Stomach smooth muscle (tissue), 2 donors: ENCODE measurements around the gene KIF23.
A peak's percentile ranks its signal among the peaks of the same experiment; 100 is the strongest.
"Not testable (repeated sequence)": the region's sequence is repeated elsewhere in the genome, so short reads cannot be mapped to it uniquely, and the experiment has no call there.

Experiments
- H3K27ac ChIP-seq: one replicate; pipeline ENCODE4 v1.7.0; 2013; ENCODE audit warnings: mild to moderate bottlenecking, low read length, inconsistent platforms
- H3K27me3 ChIP-seq, 2 donors: one replicate each; pipeline ENCODE4 v1.7.0; 2013; ENCODE audit warnings: low read length in 2 of 2; ENCODE audit not compliant: insufficient read depth in 2 of 2, control insufficient read depth in 1 of 2
- H3K36me3 ChIP-seq, 2 donors: one replicate each; pipeline ENCODE4 v1.7.0; 2013; ENCODE audit warnings: low read length in 2 of 2; ENCODE audit not compliant: control insufficient read depth in 2 of 2, insufficient read depth in 2 of 2
- H3K4me1 ChIP-seq: one replicate; pipeline ENCODE4 v1.7.0; 2013; ENCODE audit warnings: low read length; ENCODE audit not compliant: control insufficient read depth, insufficient read depth
- H3K4me3 ChIP-seq, 2 donors: one replicate each; pipeline ENCODE4 v1.7.0; 2013; ENCODE audit warnings: low read length in 2 of 2
- H3K9ac ChIP-seq, 2 donors: one replicate each; pipeline ENCODE4 v1.7.0; 2013; ENCODE audit warnings: low read length in 2 of 2, mild to moderate bottlenecking in 1 of 2
- H3K9me3 ChIP-seq, 2 donors: one replicate each; pipeline ENCODE4 v1.7.0; 2013; ENCODE audit warnings: low read length in 2 of 2; ENCODE audit not compliant: control insufficient read depth in 2 of 2
- donor health status: healthy.
- donor health status: Pancreatic carcinoma.

KIF23 gene

DNA sequence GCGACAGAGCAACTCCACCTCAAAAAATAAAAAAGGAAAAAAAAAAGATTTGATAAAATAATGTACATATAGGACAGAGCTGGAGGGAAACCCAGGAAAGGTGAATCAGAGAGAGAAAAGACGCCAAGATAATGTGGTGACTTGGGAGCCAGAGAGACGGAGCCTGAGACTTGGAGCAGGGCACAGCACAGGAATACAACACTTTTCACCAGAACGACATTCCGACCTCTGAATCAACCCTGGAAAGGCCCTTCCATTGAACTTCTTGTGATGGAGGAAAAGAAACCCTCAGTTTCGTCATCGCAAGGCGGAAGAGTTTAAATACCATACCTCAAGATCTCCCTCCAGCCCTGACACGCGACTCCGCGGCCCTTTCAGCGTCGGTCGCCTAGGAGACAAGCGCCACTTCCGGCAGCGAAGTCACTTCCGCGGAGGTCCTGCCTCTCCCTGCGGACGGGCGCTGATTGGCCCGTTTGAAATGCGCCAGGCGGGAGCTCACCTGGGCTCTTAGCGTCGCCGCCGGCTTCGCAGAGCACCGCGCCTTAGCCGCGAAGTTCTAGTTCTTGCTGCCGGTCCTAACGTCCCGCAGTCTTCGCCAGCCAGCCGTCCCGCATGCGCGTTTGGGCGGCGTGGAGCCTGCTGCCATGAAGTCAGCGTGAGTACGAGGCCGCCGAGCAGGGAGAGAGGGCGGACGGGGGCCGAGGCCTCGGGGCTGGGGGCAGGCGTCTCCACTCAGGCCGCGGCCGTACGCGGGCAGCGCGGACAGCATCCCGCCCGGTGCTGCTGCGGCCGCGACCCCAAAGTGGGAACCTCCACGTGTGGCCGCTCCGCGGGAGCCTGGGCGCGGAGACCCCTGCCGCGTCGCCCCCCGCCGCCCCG, at the start of gene KIF23:
TSS of gene KIF23 (plus strand) at position 528 of the 879 bp plus-strand sequence. CDS start at position 645, 117 bp downstream.
- H3K9ac ChIP-seq = peak within 1 kb of the TSS; percentile 51 to 55
- H3K9me3 ChIP-seq = no peaks in the 10 kb centered on the region
- H3K27ac ChIP-seq = peak within 1 kb of the TSS; percentile 2
- peaks cover 11% of the 10 kb centered on the region for H3K4me1 ChIP-seq
- H3K36me3 ChIP-seq = no peaks in the 10 kb centered on the region
- H3K27me3 ChIP-seq = no peaks in the 10 kb centered on the region
- H3K4me3 ChIP-seq = peak within 1 kb of the TSS; percentile 87 to 93

DNA sequence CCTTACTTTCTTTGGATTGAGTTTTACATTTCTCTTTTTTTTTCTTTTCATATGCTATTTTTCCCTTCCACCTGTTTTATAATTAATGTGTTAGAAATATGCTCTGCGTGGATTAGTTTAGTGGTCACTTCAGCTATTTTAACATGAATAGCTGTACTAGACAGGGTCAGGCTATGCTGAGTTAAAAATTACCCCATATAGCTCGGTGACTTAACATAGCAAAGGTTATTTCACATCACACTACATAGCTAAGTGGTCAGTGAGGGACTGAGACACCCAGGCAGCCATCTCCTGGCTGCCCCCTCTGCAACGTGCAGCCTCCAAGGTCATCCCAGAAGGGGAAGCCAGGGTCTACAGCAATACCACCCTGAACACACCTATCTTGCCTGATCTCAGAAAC, 46.9 kb upstream of the KIF23 start:
- H3K4me3 ChIP-seq = no peak overlapping the region
- H3K4me1 ChIP-seq = no peaks in the 10 kb centered on the region
- no peak overlapping the region for H3K27ac ChIP-seq
- H3K9me3 ChIP-seq = no peaks in the 10 kb centered on the region
- H3K36me3 ChIP-seq = no peaks in the 10 kb centered on the region
- no peak overlapping the region for H3K9ac ChIP-seq
- no peaks in the 10 kb centered on the region for H3K27me3 ChIP-seq

DNA sequence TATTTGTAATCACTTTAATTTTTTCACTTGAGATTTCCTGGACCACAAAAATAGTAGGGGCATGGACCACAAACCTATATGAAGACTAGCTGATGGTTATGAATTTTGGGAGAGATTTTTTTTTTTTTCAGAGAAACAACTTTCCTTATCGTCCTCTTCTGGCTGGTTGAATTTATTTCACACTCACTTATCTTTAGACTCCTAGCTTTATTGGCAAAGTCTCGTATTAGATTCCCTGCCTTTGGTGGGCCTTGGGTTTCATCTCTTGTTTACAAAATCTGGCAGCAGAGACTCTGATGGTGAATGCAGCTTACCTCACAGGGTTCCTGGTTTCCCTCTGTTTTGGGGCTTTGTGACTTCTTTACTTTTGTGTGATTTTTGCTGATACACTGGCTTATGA, 44.5 kb upstream of the KIF23 start:
- H3K36me3 ChIP-seq = no peaks in the 10 kb centered on the region
- no peaks in the 10 kb centered on the region for H3K27me3 ChIP-seq
- no peaks in the 10 kb centered on the region for H3K4me1 ChIP-seq
- no peaks in the 10 kb centered on the region for H3K9me3 ChIP-seq
- H3K27ac ChIP-seq = no peak overlapping the region
- H3K9ac ChIP-seq = no peak overlapping the region
- no peak overlapping the region for H3K4me3 ChIP-seq

DNA sequence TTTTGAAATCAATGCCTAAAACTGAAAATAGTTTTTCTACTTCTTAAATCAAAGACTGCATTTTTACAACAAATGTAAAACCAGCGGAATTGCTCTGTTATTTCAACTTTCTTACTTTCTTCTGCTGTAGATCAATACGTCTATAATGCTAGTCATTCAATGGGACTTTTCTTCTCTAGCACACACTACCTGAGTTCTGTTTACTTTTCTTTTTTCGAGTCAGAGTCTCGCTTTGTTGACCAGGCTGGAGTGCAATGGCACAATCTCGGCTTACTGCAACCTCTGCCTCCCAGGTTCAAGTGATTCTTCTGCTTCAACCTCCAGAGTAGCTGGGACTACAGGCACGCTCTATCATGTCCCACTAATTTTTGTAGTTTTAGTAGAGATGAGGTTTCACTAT, 40.7 kb upstream of the KIF23 start:
- no peak overlapping the region for H3K4me3 ChIP-seq
- no peak overlapping the region for H3K9ac ChIP-seq
- no peaks in the 10 kb centered on the region for H3K36me3 ChIP-seq
- no peaks in the 10 kb centered on the region for H3K9me3 ChIP-seq
- no peaks in the 10 kb centered on the region for H3K27me3 ChIP-seq
- no peak overlapping the region for H3K27ac ChIP-seq
- H3K4me1 ChIP-seq = no peaks in the 10 kb centered on the region

DNA sequence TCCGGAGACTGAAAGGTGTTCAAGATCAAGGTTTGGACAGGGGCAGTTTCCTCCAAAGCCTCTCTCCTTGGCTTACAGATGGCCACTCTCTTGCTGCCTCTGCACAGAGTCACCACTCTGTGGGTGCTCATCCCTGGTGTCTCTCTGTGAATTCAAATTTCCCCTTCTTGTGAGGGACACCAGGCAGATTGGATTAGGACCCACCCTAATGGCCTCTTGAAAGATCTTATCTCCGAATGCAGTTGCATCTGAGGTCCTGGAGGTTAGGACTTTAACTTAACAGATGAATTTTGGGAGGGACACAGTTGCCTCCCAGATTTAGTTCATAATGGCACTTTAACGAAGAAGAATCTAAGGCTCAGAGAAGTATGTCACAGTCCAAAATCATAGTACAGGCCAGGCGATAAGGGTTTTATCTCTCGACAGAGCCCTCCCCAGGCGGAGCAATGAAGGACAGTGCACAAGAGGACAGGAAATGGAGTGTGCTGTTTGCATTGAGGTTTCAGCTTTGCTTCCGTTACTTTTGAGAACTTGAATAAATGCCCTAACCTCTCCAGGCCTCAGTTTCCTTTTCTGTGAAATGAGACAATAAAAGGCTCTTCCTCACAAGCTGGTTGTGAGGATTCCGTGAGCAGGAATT, 38.9 kb upstream of the KIF23 start:
- H3K4me1 ChIP-seq = no peaks in the 10 kb centered on the region
- H3K9ac ChIP-seq = no peak overlapping the region
- no peaks in the 10 kb centered on the region for H3K36me3 ChIP-seq
- no peaks in the 10 kb centered on the region for H3K27me3 ChIP-seq
- H3K4me3 ChIP-seq = no peak overlapping the region
- H3K27ac ChIP-seq = no peak overlapping the region
- no peaks in the 10 kb centered on the region for H3K9me3 ChIP-seq

DNA sequence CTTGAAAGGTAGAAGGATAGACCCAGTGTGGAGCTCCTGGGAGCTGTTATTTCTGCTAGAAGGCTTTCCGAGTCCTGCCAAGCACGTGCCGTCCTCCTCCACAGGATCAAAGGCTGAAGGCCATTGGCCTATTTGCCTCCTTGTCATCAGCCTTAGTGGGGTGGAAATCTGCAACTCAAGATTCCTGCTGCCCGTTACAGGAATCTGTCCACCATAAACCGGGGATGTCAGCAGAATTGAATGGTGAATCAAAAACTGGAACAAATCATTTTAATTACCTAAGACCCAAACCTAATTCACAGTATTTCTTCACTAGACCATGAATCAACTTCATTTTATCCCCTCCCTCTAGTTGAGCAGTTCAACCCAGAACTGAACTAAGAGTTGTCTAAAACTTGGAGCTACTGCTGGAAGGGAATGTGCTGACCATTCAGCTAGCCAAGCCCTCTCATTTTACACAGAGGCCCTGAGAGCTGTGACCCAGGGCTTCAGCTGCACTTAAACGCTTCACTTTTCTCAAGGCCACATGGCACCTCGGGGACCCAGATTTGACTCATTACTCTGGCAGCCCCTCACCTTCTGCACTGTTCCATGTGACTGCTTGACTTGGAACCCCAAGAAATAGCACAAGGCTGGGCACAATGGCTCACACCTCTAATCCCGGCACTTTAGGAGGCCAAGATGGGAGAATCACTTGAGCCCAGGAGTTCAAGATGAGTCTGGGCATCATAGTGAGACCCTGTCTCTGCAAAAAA, 36.8 kb upstream of the KIF23 start:
- Histone ChIP-seq H3K27me3 (no peaks in the 10 kb centered on the region), H3K4me3 (no peak overlapping the region), H3K9ac (no peak overlapping the region), H3K9me3 (no peaks in the 10 kb centered on the region), H3K36me3 (no peaks in the 10 kb centered on the region), H3K4me1 (no peaks in the 10 kb centered on the region), H3K27ac (no peak overlapping the region)

DNA sequence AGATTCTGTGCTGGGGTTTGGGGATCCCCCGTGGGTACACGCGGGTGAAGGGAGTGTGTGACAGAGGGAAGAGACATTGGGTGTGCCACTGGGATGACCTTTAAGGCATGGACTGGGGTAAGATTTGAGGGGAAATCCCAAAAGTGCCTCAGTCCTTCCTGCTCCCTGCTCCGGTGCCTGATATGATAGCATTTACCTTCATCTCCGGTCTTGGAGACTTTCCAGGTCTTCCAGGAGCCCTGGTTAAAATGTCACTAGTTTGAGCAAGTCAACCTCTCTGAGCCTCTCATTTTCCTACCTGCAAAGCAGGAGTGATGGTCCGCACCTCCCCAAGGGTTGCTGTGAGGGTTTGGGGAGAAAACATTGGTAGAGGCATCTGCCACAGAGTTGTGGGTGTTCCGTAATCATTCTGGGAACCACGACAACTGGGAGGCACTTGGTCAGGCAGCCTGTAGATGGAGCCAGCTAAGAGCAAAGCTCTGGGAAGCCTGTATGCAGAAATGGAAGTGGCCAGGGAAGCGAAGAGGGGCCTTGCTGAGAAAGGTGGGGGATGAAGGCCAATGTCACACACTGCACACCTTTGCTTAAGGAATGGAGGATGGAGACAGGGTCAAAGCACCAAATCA, 33.9 kb upstream of the KIF23 start:
- Histone ChIP-seq H3K36me3 (no peaks in the 10 kb centered on the region), H3K4me3 (no peak overlapping the region), H3K9me3 (no peaks in the 10 kb centered on the region), H3K4me1 (no peaks in the 10 kb centered on the region), H3K27me3 (no peaks in the 10 kb centered on the region), H3K9ac (no peak overlapping the region), H3K27ac (no peak overlapping the region)

DNA sequence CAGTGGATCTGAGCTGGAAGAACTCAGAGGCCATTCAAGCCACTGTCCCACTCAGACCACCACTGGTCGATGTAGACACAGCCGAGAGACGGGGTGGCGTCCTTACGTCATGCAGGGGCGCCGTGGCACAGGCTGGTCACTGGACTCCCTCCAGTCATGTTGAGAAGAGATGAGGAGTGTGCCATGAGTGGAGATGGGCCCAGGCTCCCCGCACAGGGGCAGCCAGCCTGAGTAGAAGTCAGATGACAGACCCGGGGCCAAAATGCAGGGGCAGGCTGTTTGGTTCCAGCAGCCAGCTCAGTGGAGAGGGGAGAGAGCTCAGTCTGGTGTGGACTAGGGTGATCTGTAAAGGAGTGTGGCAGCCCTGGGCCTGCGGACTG, 33.4 kb upstream of the KIF23 start:
- Histone ChIP-seq H3K4me1 (no peaks in the 10 kb centered on the region), H3K27me3 (no peaks in the 10 kb centered on the region), H3K9ac (no peak overlapping the region), H3K9me3 (no peaks in the 10 kb centered on the region), H3K36me3 (no peaks in the 10 kb centered on the region), H3K4me3 (no peak overlapping the region), H3K27ac (no peak overlapping the region)

DNA sequence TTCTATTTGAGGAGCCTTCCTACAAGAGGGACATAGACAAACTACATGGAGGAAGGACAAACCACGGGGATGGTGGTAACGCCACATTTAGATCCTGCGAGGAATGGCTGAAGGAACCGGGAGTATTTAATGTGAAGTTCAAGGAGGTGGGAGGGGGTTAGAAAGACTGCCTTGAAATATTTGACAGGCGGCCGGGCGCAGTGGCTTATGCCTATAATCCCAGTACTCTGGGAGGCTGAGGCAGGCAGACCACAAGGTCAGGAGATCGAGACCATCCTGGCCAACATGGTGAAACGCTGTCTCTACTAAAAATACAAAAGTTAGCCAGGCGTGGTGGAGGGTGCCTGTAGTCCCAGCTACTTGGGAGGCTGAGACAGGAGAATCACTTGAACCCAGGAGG, 32.0 kb upstream of the KIF23 start:
- not testable (repeated sequence) for H3K4me3 ChIP-seq, H3K27ac ChIP-seq, H3K9ac ChIP-seq, H3K27me3 ChIP-seq, H3K4me1 ChIP-seq, H3K36me3 ChIP-seq, H3K9me3 ChIP-seq

DNA sequence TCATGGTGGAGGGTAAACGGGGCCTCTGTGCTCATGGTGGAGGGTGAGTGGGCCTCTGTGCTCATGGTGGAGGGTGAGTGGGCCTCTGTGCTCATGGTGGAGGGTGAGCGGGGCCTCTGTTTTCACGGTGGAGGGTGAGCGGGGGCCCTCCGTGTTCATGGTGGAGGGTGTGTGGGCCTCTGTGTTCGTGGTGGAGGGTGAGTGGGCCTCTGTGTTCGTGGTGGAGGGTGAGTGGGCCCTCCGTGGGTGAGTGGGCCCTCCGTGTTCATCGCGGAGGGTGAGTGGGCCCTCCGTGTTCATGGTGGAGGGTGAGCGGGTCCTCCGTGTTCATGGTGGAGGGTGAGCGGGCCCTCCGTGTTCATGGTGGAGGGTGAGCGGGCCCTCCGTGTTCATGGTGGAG, 30.1 kb upstream of the KIF23 start:
- H3K4me1 ChIP-seq, H3K27me3 ChIP-seq, H3K4me3 ChIP-seq, H3K9me3 ChIP-seq, H3K9ac ChIP-seq, H3K36me3 ChIP-seq, H3K27ac ChIP-seq: not testable (repeated sequence)
